HCEC 1CT (cell line): Measurements from ENCODE around the gene CACNA1H.

ENCODE experiments used
- DNase-seq: peaks from one replicate; pipeline ENCODE4 v3.0.0-alpha.2; 2017

The CACNA1H gene

GRCh38 chr16:1159325-1159972 lies 6.5 kb downstream of the CACNA1H start:
- DNase-seq, result no peak

GRCh38 chr16:1159973-1160772 lies 7.3 kb downstream of the CACNA1H start:
- no peak for DNase-seq

GRCh38 chr16:1160773-1161348 lies 8.0 kb downstream of the CACNA1H start:
- DNase-seq, result no peak

- no peak for DNase-seq
These were observed 10.0 kb downstream of the CACNA1H start for GRCh38 chr16:1162701-1163566.

- DNase-seq, result no peak
These were observed 10.7 kb downstream of the CACNA1H start for GRCh38 chr16:1163567-1164055.

- DNase-seq, result no peak
These were observed 11.5 kb downstream of the CACNA1H start for GRCh38 chr16:1164382-1164781.

- no peak for DNase-seq
These were observed 12.1 kb downstream of the CACNA1H start for GRCh38 chr16:1164975-1165374.

GRCh38 chr16:1165511-1165910 lies 12.6 kb downstream of the CACNA1H start:
- DNase-seq, result no peak

- no peak for DNase-seq
These were observed 14.6 kb downstream of the CACNA1H start for GRCh38 chr16:1167276-1168107.

- no peak for DNase-seq
These were observed 15.9 kb downstream of the CACNA1H start for GRCh38 chr16:1168837-1169236.

- DNase-seq, result no peak
These were observed 16.6 kb downstream of the CACNA1H start for GRCh38 chr16:1169285-1170075.

- no peak for DNase-seq
These were observed 17.1 kb downstream of the CACNA1H start for GRCh38 chr16:1170076-1170418.

- no peak for DNase-seq
These were observed 18.1 kb downstream of the CACNA1H start for GRCh38 chr16:1171001-1171400.

- no peak for DNase-seq
These were observed 19.0 kb downstream of the CACNA1H start for GRCh38 chr16:1171854-1172428.

- no peak for DNase-seq
These were observed 19.7 kb downstream of the CACNA1H start for GRCh38 chr16:1172651-1173050.

- no peak for DNase-seq
These were observed 21.0 kb downstream of the CACNA1H start for GRCh38 chr16:1173788-1174451.

- peak; percentile 47 for DNase-seq
These were observed 21.8 kb downstream of the CACNA1H start for GRCh38 chr16:1174477-1175357.

- DNase-seq, result no peak
These were observed 22.8 kb downstream of the CACNA1H start for GRCh38 chr16:1175566-1176279.
